ENCODE data around the gene IGF1R.

IGF1R gene

GRCh38 chr15:98705070-98705469, 56.7 kb downstream of the IGF1R start:
- Histone ChIP-seq H3K9me3 (ENCODE audit: insufficient read depth, low read length, severe bottlenecking) (no peaks in the 10 kb centered on the region), H3K4me3 (ENCODE audit: low read depth in 1 of 2, low read length in 2 of 2) (no peak overlapping the region), H4K20me1 (ENCODE audit: insufficient read depth, low read length) (peaks cover 77% of the 10 kb centered on the region), H3K27ac (ENCODE audit: low read length) (no peak overlapping the region), H3K79me2 (ENCODE audit: insufficient read depth, low read length) (peaks cover 89% of the 10 kb centered on the region), H3K4me1 (ENCODE audit: insufficient read depth, low read length) (no peaks in the 10 kb centered on the region), H2AFZ (ENCODE audit: low read depth, low read length) (no peak overlapping the region), H3K9ac (ENCODE audit: low read depth, low read length) (no peak overlapping the region), H3K36me3 (ENCODE audit: insufficient read depth, low read length) (peaks cover 24% of the 10 kb centered on the region), H3K4me2 (ENCODE audit: insufficient read depth, low read length) (no peak overlapping the region), H3K27me3 (ENCODE audit: insufficient read depth, low read length, poor library complexity) (no peaks in the 10 kb centered on the region)
- DNase-seq, result no peak
- no peak for ATAC-seq (ENCODE audit: insufficient read depth, low read depth)
- TF ChIP-seq, protein P1, sequence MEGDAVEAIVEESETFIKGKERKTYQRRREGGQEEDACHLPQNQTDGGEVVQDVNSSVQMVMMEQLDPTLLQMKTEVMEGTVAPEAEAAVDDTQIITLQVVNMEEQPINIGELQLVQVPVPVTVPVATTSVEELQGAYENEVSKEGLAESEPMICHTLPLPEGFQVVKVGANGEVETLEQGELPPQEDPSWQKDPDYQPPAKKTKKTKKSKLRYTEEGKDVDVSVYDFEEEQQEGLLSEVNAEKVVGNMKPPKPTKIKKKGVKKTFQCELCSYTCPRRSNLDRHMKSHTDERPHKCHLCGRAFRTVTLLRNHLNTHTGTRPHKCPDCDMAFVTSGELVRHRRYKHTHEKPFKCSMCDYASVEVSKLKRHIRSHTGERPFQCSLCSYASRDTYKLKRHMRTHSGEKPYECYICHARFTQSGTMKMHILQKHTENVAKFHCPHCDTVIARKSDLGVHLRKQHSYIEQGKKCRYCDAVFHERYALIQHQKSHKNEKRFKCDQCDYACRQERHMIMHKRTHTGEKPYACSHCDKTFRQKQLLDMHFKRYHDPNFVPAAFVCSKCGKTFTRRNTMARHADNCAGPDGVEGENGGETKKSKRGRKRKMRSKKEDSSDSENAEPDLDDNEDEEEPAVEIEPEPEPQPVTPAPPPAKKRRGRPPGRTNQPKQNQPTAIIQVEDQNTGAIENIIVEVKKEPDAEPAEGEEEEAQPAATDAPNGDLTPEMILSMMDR (IDR thresholded peaks at IDR 0.05; ENCODE audit: borderline replicate concordance, extremely low read depth, low read length, poor library complexity, severe bottlenecking), result no peak
- no peak for TF ChIP-seq EZH2 (IDR thresholded peaks at IDR 0.05; ENCODE audit: borderline replicate concordance, low read depth, low read length, severe bottlenecking)

DNA sequence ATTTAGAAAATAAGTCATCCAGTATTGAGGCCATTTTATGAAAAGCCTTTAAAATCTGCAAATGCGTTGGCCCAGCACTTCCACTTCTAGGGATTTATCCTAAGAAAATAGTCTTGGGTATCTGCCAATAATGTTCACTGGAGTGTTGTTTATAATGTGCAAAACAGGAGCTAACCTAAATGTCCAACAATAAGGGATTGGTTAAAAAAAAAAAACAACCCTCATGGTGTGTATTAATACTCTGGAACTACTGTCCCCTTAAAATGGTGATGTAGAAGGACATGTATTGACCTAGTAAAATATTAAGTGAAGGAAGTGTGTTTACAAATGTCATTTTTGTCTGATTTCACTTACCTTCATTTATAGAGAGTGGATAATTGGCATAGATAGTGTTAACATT, 58.0 kb downstream of the IGF1R start:
- Histone ChIP-seq H3K4me1 (ENCODE audit: insufficient read depth, low read length) (no peaks in the 10 kb centered on the region), H4K20me1 (ENCODE audit: insufficient read depth, low read length) (peaks cover 69% of the 10 kb centered on the region), H3K36me3 (ENCODE audit: insufficient read depth, low read length) (peaks cover 34% of the 10 kb centered on the region), H3K9ac (ENCODE audit: low read depth, low read length) (no peak overlapping the region), H3K4me2 (ENCODE audit: insufficient read depth, low read length) (no peak overlapping the region), H3K4me3 (ENCODE audit: low read depth in 1 of 2, low read length in 2 of 2) (no peak overlapping the region), H2AFZ (ENCODE audit: low read depth, low read length) (no peak overlapping the region), H3K27ac (ENCODE audit: low read length) (no peak overlapping the region), H3K9me3 (ENCODE audit: insufficient read depth, low read length, severe bottlenecking) (peaks cover 2% of the 10 kb centered on the region), H3K27me3 (ENCODE audit: insufficient read depth, low read length, poor library complexity) (no peaks in the 10 kb centered on the region), H3K79me2 (ENCODE audit: insufficient read depth, low read length) (peaks cover 88% of the 10 kb centered on the region)
- ATAC-seq (ENCODE audit: insufficient read depth, low read depth), result no peak
- TF ChIP-seq, protein P1 (IDR thresholded peaks at IDR 0.05; ENCODE audit: borderline replicate concordance, extremely low read depth, low read length, poor library complexity, severe bottlenecking), result no peak
- TF ChIP-seq EZH2 (IDR thresholded peaks at IDR 0.05; ENCODE audit: borderline replicate concordance, low read depth, low read length, severe bottlenecking), result no peak
- no peak for DNase-seq

DNA sequence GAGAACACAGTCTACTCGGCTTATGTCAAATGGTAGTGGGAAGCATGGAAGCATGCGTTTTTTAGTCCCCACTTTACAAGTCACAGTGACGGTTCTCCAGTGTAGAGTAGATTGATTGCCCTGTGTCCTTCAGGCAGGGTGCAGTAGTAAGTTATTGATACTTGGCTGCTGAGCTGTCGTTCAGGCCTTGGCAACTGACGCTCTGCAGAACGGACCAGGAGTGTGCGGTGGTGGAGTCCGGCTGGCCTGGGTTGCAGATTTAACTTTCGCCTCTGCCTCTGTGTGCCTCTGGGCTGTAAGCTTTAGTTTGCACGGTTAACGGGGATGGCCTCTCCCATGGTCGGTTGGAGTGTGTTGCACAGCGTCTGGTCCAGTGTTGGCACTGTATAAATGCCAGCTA, 58.6 kb downstream of the IGF1R start:
- Histone ChIP-seq H3K9ac (ENCODE audit: low read depth, low read length) (no peak overlapping the region), H3K27me3 (ENCODE audit: insufficient read depth, low read length, poor library complexity) (no peaks in the 10 kb centered on the region), H3K9me3 (ENCODE audit: insufficient read depth, low read length, severe bottlenecking) (peaks cover 6% of the 10 kb centered on the region), H2AFZ (ENCODE audit: low read depth, low read length) (no peak overlapping the region), H3K36me3 (ENCODE audit: insufficient read depth, low read length) (peaks cover 38% of the 10 kb centered on the region), H3K4me2 (ENCODE audit: insufficient read depth, low read length) (no peak overlapping the region), H4K20me1 (ENCODE audit: insufficient read depth, low read length) (peaks cover 64% of the 10 kb centered on the region), H3K4me1 (ENCODE audit: insufficient read depth, low read length) (no peaks in the 10 kb centered on the region), H3K27ac (ENCODE audit: low read length) (no peak overlapping the region), H3K4me3 (ENCODE audit: low read depth in 1 of 2, low read length in 2 of 2) (no peak overlapping the region), H3K79me2 (ENCODE audit: insufficient read depth, low read length) (peaks cover 88% of the 10 kb centered on the region)
- TF ChIP-seq, protein P1 (IDR thresholded peaks at IDR 0.05; ENCODE audit: borderline replicate concordance, extremely low read depth, low read length, poor library complexity, severe bottlenecking), result no peak
- no peak for TF ChIP-seq EZH2 (IDR thresholded peaks at IDR 0.05; ENCODE audit: borderline replicate concordance, low read depth, low read length, severe bottlenecking)
- DNase-seq (no peak), ATAC-seq (ENCODE audit: insufficient read depth, low read depth) (no peak)

Measured in DND-41 (cell line).